Left ventricle myocardium superior (tissue), 1 donor: ENCODE results near the gene MIEF2. TPM values are rescaled to one million over a fixed set of nuclear protein-coding genes. Genes with fewer than 3 reads are reported as not detected.
"Not testable (repeated sequence)": the region's sequence is repeated elsewhere in the genome, so short reads cannot be mapped to it uniquely, and the experiment has no call there.

ENCODE experiments used
- ATAC-seq: fragments of 200-7000 bp; cut with Tn5 transposase; one replicate; pipeline ENCODE4 v1.9.1; 2020; ENCODE audit warnings: mild to moderate bottlenecking, moderate library complexity
- DNase-seq: peaks from one replicate; pipeline ENCODE4 v3.0.0-alpha.2; 2020
- intact Hi-C: fragments of 100-400 bp; cut with micrococcal nuclease; formaldehyde crosslinking; loops from one replicate; pipeline ENCODE4 v1.11.0; 2022
- long read RNA-seq: library from polyadenylated mRNA; unstranded; transcript quantifications from one replicate; pipeline ENCODE4 v2.0.0, GENCODE V29; 2021
- total RNA-seq: library from RNA; stranded (reverse); fragmentation: NEBNext Ultra II Directional; extraction: Animal tissue kit (Norgen Biotek cat#: 25700); gene quantifications from one replicate; pipeline ENCODE4 v1.2.1, GENCODE V29; 2021
- donor health status: DM: no; HTN: yes; CAD: no; lungs with severe emphysema.

Gene MIEF2, protein sequence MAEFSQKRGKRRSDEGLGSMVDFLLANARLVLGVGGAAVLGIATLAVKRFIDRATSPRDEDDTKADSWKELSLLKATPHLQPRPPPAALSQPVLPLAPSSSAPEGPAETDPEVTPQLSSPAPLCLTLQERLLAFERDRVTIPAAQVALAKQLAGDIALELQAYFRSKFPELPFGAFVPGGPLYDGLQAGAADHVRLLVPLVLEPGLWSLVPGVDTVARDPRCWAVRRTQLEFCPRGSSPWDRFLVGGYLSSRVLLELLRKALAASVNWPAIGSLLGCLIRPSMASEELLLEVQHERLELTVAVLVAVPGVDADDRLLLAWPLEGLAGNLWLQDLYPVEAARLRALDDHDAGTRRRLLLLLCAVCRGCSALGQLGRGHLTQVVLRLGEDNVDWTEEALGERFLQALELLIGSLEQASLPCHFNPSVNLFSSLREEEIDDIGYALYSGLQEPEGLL
- total RNA-seq, result 32.2 TPM
- long read RNA-seq, transcript MIEF2-201 (4 exons, 3,364 nt), result major isoform, 92 of 120 reads
- long read RNA-seq, partial matches to known transcripts, result 4 of 120 reads
- long read RNA-seq, other reads (novel, unspliced or antisense), result 16 of 120 reads

DNA sequence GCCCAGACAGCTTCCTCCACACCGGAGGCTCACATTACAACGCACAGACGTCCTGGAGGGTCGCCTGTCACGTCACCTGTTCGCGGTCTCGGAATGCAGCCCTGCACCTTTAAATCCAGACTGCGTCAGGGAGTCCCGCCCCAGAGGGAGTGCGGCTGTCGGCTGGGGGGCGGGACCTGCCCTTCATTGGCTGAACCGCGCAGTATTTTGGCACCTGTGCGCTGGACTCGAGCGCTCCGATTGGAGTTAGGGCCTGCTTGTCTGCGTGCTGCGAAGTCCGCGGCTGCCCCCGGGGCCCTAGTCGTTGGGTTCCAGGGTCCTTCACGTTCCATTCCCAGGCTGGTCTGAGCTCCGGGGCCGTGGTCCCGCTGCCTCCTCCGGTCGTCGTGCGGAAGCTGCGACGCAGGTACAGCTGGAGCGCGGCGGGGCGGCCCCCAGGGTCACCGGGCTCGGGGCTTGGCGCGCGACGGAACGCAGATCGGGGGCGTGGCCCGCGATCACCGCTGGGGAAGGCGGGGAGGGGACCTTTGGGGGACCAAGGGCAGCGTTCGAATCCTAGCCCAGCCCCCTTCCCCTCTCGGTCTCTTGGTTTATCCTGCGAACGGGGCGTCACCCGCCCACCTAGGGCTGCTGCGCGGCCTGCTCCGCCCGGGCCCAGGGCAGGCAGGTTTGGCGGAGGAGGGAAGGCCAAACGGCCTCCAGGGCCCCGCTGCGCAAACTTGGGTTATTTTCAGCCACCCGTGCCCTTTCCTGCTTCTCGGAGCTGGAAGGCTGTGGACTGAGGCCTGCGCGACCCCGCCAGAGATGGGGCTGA lies at the start of gene MIEF2:
TSS of gene MIEF2 (plus strand) at position 331 of the 814 bp plus-strand sequence. CDS start 2,059 bp downstream, outside the sequence.
- ATAC-seq (peak; percentile 82), DNase-seq (peak; percentile 97)
- intact Hi-C loops, result no loop called here

DNA sequence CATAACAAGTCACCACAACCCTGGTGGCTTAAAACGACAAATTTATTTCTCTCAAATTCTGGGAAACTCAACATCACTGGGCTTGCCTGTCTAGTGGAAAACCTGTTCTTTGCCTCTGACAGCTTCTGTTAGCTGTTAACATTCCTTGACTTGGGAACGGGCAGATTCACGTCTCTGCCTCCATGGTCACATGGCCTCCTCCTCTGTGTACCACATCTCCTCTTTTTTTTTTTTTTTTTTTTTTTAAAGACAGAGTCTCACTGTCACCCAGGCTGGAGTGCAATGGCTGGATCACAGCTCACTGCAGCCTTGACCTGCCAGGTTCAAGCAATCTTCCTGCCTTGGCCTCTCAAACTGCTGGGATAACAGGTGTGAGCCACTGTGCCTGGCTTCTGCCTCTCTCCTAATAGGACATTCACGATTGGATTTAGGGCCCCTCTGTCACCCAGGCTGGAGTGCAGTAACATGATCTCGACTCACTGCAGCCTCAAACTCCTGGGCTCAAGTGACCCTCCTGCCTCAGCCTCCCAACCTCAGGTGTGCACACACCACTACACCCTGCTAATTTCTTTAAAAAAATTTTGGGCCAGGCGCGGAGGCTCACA lies 46.7 kb upstream of the MIEF2 start:
- ATAC-seq, result no peak
- intact Hi-C loops, result no loop called here
- DNase-seq, result no peak

DNA sequence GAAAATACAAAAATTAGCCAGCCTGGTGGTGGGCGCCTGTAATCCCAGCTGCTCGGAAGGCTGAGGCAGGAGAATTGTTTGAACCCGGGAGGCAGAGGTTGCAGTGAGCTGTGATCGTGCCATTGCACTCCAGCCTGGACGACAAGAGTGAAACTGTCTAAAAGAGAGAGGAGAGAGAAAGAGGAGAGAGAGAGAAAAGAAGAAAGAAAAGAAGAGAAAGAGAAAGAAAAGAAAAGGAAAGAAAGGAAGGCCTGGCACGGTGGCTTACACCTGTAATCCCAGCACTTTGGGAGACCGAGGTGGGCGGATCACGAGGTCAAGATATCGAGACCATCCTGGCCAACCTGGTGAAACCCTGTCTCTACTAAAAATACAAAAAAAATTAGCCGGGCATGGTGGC lies 43.6 kb upstream of the MIEF2 start:
- DNase-seq, ATAC-seq: not testable (repeated sequence)
- intact Hi-C loops, result loop anchor here (5.0 kb wide), 2 partner anchors 75 to 95 kb away; partner anchors contain the start of gene TOP3A

DNA sequence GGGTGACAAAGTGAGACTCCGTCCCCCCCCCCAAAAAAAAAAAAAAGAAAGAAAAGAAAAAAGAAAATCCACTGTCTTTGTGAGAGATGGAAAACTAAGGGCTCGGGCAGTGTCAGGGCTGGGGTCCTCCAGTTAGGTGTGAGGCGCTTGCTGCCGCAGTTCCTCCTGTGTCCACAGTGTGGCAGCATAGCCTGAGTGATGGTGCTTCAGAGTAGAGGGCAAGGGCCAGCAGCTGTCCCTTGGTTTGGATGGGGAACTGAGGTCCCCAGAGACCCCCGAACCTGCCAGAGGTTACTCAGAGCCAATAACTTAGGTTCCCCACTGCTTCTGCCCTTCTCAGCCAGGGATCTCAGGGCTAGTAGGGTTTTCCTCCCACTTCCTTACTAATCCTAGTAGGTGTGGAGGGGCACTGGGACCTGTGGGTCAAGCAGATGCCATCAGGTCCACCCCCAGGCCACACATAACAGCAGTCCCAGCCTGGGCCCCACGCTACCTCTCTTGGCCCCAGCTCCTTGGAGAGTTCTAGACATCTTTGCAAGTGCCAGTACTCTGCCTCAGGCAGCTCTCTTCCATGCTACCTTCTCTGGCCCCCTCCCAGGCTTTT lies 42.9 kb upstream of the MIEF2 start:
- DNase-seq (peak; percentile 85), ATAC-seq (peak; percentile 90)
- intact Hi-C loops, result loop anchor here (5.0 kb wide), 2 partner anchors 75 to 95 kb away; partner anchors contain the start of gene TOP3A

DNA sequence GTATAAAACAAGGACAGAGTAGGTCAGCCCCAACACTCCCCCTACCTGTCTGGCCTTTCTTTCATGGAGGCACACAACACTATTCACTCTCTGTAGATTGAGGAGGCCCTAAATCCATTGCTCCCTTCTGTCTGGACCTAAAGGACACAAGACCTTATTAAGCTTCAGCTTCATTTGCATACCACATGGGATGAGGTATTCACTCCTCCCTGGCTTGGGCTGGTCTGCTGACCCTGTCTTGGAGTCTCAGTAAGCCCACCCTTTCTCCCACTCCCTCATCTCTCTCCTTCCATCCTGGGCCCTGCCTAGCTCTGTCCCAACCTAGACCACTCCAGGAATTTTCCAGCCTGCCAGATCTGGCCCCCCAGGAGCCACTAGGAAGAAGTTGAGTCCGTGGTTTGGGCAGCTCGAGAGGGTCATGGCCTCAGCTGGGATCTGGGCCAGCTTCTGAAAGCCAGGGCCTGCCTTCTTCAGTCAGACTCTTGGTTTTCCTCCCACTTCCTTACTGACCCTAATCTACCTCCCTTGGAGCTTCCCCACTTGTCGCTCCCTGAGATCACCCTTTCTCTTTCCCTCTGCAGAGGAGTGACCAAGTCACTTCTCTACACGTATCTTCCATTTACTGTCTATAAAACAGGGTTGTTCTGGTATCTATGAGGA lies 41.6 kb upstream of the MIEF2 start:
- peak; percentile 52 for DNase-seq
- intact Hi-C loops, result loop anchor here (5.0 kb wide), 2 partner anchors 77 to 93 kb away; partner anchors contain the start of gene TOP3A
- peak; percentile 41 for ATAC-seq

DNA sequence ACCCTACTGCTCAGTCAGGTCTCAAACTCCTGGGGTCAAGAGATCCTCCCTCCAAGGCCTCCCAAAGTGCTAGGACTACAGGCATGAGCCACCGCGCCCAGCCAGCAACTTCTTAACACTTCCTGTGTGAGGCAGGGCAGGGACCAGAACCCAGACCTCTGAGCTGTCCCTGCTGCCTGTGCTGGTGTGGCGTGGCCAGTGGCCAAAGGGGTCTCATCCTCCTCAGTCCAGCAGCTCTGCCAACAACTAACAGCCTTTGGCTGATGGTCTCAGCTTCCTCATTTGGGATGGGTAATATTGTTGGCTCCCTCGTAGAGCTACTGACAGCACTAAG lies 36.4 kb upstream of the MIEF2 start:
- no peak for ATAC-seq
- intact Hi-C loops, result no loop called here
- no peak for DNase-seq

DNA sequence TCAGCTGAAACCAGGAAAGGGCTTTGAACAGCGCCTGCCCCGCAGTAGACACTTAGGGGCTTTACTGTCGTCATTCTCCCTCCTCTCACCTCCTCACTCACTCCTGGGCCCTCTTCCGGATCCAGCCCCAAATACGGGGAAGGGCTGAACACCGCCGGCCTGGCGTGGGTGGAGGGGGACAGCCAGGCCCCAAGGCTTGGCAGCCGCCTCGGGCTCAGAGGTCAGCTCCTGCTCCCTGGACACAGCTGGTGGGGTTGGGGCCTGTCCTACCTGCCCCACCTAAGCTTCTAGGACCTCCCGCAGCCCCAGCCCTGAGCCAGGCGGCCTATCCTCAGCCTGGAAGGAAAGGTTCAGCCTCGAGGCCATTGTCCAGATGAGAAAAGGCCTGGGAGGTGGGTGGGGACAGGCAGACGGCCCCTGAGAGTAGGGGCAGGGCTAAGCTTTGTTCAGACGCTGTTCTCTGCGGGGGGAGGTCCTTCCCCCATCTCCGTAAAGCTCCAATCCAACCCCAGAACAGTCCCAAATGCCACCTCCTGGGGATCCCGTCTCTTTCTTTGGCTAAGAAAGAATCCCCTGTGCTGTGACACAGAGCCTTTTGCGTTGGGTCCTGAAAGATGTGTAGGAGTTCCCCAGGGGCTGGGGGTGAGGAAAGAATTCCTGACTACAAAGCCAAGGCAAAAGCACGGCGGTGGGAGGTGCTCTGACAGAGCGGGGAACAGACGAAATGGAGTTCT lies 35.9 kb upstream of the MIEF2 start:
- peak; percentile 64 for DNase-seq
- ATAC-seq, result peak; percentile 57
- intact Hi-C loops, result no loop called here

DNA sequence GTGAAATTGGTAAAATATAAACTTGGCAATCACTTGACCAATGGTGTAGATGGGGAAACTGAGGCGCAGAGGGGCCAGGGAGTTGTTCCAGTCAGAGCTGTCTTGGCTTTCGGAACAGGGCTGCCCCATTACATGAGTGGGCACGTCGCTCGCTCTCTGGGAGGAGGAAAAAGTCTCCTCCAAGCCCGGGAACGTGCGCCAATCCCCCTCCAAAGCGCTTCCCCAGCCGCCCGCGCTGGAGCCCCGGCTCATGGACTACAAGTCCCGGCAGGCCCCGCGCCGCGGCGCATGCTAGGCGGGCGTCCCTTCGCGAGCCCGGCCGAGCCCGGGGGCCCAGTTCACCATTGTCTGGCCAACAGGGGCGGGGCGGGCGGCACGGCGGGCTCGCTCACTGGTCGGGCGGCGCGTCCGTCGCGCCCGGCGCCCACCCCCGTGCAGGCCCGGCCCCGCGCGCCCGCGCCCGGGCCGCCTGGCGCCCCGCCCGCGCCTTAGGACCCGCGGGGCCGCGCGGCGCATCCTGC lies 35.3 kb upstream of the MIEF2 start, which contains the start of gene LLGL1:
TSS of gene LLGL1 (plus strand) at position 515 of the 521 bp plus-strand sequence. CDS start 48 bp downstream, outside the sequence.
- DNase-seq, result peak; percentile 99
- peak; percentile 97 for ATAC-seq
- intact Hi-C loops, result no loop called here

DNA sequence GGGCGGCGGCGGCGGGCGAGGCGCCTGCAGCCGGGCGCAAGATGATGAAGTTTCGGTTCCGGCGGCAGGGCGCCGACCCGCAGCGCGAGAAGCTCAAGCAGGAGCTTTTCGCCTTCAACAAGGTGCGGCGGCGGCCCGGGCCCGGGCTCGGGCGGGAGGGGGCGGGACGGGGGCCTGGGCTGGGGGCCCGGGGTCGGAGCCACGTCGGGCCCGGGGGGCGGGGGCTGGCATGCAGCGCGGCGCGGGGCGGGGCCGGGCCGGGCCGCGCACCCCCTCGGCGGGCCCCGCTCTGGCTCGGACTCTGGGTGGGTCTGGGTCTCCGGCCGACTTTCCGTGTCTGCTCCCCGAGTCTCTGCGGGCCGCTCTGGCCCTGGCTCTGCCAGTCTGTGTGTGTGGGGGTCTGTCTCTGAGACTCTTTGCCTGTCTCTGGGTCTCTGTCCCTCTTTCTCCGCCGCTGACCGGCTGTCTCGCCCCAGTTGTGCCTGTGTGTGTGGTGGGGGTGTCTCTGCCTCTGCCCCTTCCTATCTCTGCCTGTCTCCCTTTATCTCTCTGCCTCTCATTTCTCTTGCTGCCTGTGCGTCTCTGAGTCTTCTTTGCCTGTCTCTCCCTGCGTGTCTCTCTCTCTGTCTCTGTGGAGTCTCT lies 34.7 kb upstream of the MIEF2 start:
- no peak for DNase-seq
- intact Hi-C loops, result no loop called here
- ATAC-seq, result no peak

DNA sequence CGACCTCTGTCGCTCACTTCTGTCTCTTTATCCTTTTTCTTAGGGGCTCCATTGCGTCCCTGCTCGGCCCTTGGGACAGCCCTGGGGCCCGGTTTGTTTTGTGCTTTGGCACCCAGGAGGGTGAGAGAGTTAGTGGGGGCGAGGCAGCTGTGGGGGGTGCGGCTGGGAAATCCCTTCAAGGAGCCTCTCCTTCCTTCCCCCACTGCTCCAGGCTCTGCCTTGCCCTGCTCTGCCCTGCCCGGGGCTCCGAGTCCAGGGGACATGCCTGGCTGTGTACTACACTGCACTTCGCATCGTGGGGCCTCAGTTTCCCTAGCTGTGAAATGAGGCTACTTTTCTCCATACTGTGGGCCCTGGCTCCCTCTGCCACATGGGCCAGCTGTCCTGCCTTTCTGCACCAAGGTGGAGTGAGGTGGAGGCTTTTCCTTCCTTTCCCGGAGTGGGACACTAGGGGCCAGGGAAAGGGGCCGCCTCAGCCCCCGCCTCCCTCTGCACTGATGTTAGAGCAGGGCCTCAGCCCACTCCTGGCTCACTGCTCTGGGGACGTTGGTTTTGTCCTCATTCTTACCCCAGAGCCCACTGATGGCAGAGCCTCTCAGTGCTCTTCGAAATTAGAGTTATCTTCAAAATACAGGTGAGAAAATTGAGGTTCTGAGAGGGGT lies 34.0 kb upstream of the MIEF2 start:
- no peak for ATAC-seq
- no peak for DNase-seq
- intact Hi-C loops, result no loop called here

DNA sequence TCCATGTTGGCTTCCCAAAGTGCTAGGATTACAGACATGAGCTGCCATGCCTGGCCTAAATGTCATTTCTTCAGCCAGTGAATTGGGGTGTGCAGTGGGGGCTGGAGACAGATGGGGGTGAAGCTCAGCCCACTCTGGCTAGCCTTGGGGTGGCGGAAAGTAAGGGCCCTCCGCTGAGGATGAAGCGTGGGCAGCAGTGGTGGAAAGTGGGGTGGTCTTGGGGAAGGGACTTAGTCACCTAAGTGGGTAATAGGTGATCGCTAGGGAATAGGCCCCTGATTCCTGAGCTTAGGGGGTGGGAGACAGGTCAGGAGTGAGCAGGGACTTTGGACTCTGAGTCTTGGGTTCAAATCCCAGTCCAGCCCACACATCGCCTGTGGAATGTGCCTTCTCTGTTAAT lies 32.8 kb upstream of the MIEF2 start:
- no peak for ATAC-seq
- no peak for DNase-seq
- intact Hi-C loops, result no loop called here

DNA sequence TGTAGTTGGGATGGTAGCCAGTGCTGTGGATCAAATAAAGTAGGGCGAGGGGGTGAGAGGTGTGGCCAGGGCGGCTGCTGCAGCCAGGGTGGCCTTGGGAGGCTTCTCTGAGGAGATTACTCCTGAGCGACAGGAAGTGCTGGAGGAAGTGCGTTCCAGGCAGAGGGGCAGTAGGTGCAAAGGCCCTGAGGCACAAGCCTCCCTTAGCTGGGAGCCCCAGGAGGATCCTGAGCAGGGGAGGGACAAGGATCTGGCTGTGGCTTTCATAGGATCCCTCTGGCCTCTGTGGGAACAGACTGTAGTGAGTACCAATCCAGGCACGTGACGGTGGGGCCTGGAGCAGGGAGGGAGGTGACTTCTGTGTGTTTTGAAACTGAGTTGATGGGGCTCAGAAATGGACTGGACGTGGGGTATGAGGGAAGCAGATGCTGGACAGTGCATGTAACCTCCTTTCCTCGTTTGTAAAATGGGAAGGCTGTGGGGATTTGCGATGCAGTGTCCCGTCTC lies 32.2 kb upstream of the MIEF2 start:
- no peak for DNase-seq
- intact Hi-C loops, result no loop called here

DNA sequence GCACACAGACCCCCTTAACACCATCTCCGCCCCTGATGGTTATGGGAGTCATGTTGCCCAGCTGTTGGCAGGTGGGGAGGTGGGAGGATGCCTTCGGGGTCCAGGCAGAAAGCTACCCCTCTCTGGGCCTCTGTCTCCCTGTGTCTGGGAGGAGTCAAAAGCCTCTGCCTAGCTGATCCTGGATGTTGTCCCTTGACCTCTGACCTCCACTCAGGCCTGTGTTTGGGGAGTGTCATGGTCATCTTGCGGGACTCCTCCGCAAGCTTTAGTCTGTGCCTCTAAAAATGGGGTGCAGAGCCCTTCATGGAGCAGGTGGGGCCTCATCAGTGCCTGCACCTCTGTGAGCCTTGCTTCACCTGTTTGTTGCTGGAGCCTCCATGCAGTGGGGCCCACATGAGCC lies 31.2 kb upstream of the MIEF2 start:
- ATAC-seq, result no peak
- DNase-seq, result no peak
- intact Hi-C loops, result no loop called here

More for the DNA sequence above, 32.2 kb upstream of the MIEF2 start:
- ATAC-seq, result no peak

DNA sequence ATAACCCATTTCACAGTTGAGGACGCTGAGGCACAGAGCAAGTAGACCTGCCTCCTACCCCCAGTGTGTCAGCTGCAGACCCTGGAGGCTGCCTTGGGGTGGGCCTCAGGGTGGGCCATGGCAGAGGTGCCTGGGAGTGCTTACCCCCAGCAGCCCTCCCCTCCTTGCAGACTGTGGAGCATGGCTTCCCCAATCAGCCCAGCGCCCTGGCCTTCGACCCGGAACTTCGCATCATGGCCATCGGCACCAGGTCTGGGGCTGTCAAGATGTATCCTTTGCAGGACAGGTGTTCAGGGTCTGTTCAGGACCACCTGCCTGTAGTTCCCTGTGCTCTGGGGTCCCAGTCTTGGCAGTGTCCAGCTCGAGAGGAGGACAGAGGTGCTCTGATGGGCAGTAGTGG lies 30.7 kb upstream of the MIEF2 start:
- DNase-seq (no peak), ATAC-seq (no peak)
- intact Hi-C loops, result no loop called here

DNA sequence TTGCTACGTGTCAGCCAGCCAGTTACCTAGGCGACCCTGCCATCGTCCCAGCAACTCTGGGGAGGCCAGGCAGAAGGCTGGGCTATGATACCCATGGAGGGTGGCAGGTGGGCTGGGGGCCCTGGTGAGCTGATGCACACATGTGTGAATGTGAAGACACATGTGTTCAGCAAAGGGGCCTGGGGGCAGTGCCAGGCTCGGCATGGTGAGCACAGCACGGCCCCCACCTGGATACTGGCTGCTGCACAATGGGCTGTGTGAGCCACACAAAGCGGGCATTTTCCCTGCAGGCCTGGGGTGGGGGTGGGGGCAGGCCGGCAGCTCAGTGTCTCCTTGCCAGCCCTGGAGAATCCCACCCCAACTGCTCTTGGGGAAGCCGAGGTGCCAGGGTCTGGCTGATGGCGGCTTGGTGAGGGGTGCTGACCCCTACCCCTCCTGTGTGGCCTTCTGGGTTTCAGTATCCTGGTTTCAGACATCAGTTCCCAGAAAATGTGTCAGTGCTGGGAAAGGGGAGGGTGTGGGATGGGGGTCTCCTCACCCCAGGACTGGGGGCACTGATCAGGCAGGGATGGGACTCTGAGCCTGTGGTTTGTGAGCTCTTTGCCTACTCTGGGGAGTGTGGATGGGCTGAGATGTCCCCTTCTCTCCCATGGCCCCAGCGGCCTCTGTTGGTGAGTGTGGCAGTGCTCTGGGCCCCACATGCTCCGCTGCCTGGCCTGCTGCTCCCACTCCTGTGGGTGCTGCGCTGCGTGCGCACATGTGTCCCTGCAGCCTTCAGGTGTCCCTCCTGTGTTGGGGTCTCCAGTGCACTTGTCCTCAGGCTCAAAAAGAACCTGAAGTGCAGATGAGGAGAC lies 29.9 kb upstream of the MIEF2 start:
- ATAC-seq (no peak), DNase-seq (no peak)
- intact Hi-C loops, result no loop called here

DNA sequence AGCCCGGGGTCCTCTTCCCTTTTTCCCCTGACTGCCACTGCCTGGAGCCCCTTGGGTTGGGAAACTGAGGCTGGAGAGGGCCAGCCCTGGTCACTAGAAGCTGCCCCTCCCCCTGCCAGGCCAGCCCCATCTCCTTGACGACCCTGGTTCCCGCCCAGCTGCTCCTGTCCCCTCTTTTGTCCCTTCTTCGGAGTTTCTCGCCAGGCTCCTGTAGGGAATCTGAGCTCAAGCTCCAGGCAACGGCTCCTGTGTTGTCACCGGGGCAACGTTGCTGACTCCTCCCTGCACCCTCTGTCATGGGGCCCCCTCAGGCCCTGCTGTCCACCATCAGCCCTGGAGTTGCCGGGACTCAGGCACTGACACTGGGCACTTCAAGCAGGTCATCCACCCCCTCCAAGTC lies 29.3 kb upstream of the MIEF2 start:
- no peak for ATAC-seq
- intact Hi-C loops, result no loop called here
- DNase-seq, result no peak
